Heart right ventricle (tissue), 16 donors: Measurements from ENCODE around the gene TMEM134. TPM values are rescaled to one million over a fixed set of nuclear protein-coding genes. Genes with fewer than 3 reads are reported as not detected.

ENCODE experiments used
- ATAC-seq, 8 donors: fragments of 200-7000 bp; cut with Tn5 transposase; one replicate each; pipeline ENCODE4 v1.9.1; 2020; ENCODE audit warnings: mild to moderate bottlenecking in 8 of 8, moderate library complexity in 8 of 8, moderate number of reproducible peaks in 1 of 8
- DNase-seq, 2 donors: peaks; one replicate each; pipeline ENCODE4 v3.0.0-alpha.2; 2020
- H3K27ac ChIP-seq, 10 donors: fragments of 200-600 bp; sonication (generic) in 2 of 10; one replicate each; pipeline versions ENCODE4 v1.5.0 to v1.8.0; 2020 to 2022; ENCODE audit warnings: mild to moderate bottlenecking in 3 of 10
- H3K27me3 ChIP-seq, 7 donors: fragments of 200-600 bp; one replicate each; pipeline ENCODE4 v1.8.0; 2021 to 2022; ENCODE audit warnings: mild to moderate bottlenecking in 2 of 7
- H3K36me3 ChIP-seq, 9 donors: fragments of 200-600 bp; sonication (generic) in 1 of 9; one replicate each; pipeline versions ENCODE4 v1.5.0 to v1.8.0; 2020 to 2022; ENCODE audit warnings: mild to moderate bottlenecking in 2 of 9
- H3K4me1 ChIP-seq, 9 donors: fragments of 200-600 bp; sonication (generic) in 1 of 9; one replicate each; pipeline versions ENCODE4 v1.5.0 to v1.8.0; 2020 to 2022; ENCODE audit warnings: mild to moderate bottlenecking in 4 of 9
- H3K4me3 ChIP-seq, 10 donors: fragments of 200-600 bp; sonication (generic) in 2 of 10; one replicate each; pipeline versions ENCODE4 v1.5.0 to v1.8.0; 2020 to 2022; ENCODE audit warnings: mild to moderate bottlenecking in 7 of 10, moderate library complexity in 2 of 10
- H3K9me3 ChIP-seq, 11 donors: fragments of 200-600 bp in 10 of 11; sonication (generic) in 2 of 11; one replicate each; pipeline versions ENCODE4 v1.5.0 to v1.8.0; 2013 to 2022; ENCODE audit warnings: mild to moderate bottlenecking in 2 of 11, control low read depth in 1 of 11, moderate library complexity in 1 of 11
- WGBS, 2 donors: extraction: QIAGEN DNeasy Blood & Tissue Kit; methylation state at CpG; one replicate each; pipeline ENCODE4 v1.1.7; 2013; ENCODE audit warnings: inconsistent platforms in 1 of 2; 5-methylcytosine and 5-hydroxymethylcytosine counted together
- intact Hi-C, 10 donors: fragments of 100-400 bp; cut with DNase I; formaldehyde crosslinking; loops; one replicate each; pipeline versions ENCODE4 v1.11.1 to v1.14.2; 2022
- long read RNA-seq, 3 donors: library from polyadenylated mRNA; unstranded; transcript quantifications; one replicate each; pipeline ENCODE4 v2.0.0, GENCODE V29; 2020 to 2021
- polyA plus RNA-seq, 2 donors: library from polyadenylated mRNA; stranded (reverse); fragments of 200-250 nt; gene quantifications; one replicate each; pipeline ENCODE4 v1.2.3, GENCODE V29; 2013
- total RNA-seq, 10 donors: library from RNA; stranded (reverse); fragmentation: NEBNext Ultra II Directional in 3 of 10; extraction: Animal tissue kit (Norgen Biotek cat#: 25700) in 3 of 10; gene quantifications; one replicate each; pipeline versions ENCODE4 v1.2.1 to v1.2.4, GENCODE V29; 2021 to 2023
- TF ChIP-seq, protein P1 (sequence below), 9 donors: fragments of 200-600 bp; sonication (generic) in 2 of 9; IDR thresholded peaks; one replicate each; pipeline versions ENCODE4 v1.5.0 to v1.8.0; 2021 to 2022; ENCODE audit warnings: antibody characterized with exemption in 9 of 9, mild to moderate bottlenecking in 5 of 9, moderate library complexity in 1 of 9
- donor health status: Arrhythmogenic right ventricular cardiomyopathy.
- donor health status: ischemic (EF 13 %, LVEDD 7.1; RV severe dilation, severe dysfunction).
- donor health status: healthy with polysubstance abuse.
- donor health status: DM: no; HTN: yes; CAD: no.
- donor health status: DM: no; HTN: no; CAD: no.
- donor health status: ischemic (EF 25% LVEDD 6.9; RV normal size, moderate dysfunction).
- donor health status: ischemic (EF 25% LVEDD 5.7; RV mildly dilated, moderate dysfunction).
- donor health status: healthy.
- donor health status: DM: yes; HTN: yes; CAD: no.
- donor health status: Ischemic cardiomyopathy.
- donor health status: ischemic (EF 35%, LVEDD 5.7; RV mildly dilated, moderate dysfunction).
- donor health status: nonischemic (EF 11% LVEDD 7.7; RV severe dilation, severe dysfunction).
- donor health status: DM: yes; HTN: yes; CAD: no.
- donor health status: PGD.
- donor health status: ischemic (EF 29% LVEDD 5.4; RV normal size, mild dysfunction).
- donor health status: nonischemic (EF 23%, LVEDD 6.1; RV moderate dilation, normal function).

Gene TMEM134, protein sequence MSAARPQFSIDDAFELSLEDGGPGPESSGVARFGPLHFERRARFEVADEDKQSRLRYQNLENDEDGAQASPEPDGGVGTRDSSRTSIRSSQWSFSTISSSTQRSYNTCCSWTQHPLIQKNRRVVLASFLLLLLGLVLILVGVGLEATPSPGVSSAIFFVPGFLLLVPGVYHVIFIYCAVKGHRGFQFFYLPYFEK
- 100 to 1,000 TPM in 1 of 10 donors, 10 to 100 TPM in 9; 69.8 to 104 (median 81.2) TPM for total RNA-seq
- 10 to 100 TPM; 78.0 to 94.4 TPM for polyA plus RNA-seq
- long read RNA-seq, donor 1, transcript TMEM134-201 (7 exons, 3,534 nt) = major isoform, 51 of 101 reads
- long read RNA-seq, donor 1, transcript TMEM134-202 (6 exons, 823 nt) = minor isoform, 9 of 101 reads
- long read RNA-seq, donor 1, partial matches to known transcripts = 2 of 101 reads
- long read RNA-seq, donor 1, other reads (novel, unspliced or antisense) = 38 of 101 reads
- long read RNA-seq, donor 2, transcript TMEM134-201 (7 exons, 3,534 nt) = major isoform, 52 of 123 reads
- long read RNA-seq, donor 2, transcript TMEM134-202 (6 exons, 823 nt) = minor isoform, 6 of 123 reads
- long read RNA-seq, donor 2, partial matches to known transcripts = 0 of 123 reads
- long read RNA-seq, donor 2, other reads (novel, unspliced or antisense) = 61 of 123 reads
- long read RNA-seq, donor 3, transcript TMEM134-201 (7 exons, 3,534 nt) = major isoform, 16 of 37 reads
- long read RNA-seq, donor 3, partial matches to known transcripts = 1 of 37 reads
- long read RNA-seq, donor 3, other reads (novel, unspliced or antisense) = 17 of 37 reads

DNA sequence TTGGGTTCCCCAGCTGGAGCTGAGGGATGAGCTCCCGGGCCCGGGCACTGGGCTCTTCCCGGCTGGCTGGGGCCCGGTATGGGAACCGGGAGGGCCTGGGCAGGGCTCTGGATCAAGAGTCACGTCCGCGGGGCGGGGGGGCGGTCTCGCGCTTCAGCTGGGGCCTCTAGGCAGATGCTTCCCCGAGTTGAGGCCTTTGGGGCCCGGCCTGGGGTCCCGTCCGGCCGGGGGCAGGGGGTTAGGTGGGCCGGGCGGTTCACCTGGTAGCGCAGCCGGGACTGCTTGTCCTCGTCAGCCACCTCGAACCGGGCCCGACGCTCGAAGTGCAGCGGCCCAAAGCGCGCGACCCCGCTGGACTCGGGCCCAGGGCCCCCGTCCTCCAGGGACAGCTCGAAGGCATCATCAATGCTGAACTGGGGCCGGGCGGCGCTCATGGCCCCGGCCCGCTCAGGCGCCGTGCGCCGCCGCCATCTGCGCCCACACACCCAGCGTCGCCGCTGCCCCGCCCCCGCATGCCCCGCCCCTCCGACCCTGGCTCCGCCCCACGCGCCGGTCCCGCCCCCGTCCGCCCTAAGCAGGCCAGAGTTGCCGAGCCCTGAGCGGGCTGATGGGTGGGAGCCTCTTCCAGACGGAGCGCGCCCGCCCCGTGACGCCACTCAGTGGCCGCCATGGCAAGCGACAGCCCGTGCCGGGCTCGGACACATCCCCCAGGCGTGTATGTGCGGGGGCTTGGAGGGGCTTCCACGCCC, at the start of gene TMEM134:
TMEM134 (minus strand) TSS at position 493 of the 749 bp plus-strand sequence; CDS start at position 434, 59 bp downstream.
- DNase-seq = peak; percentile 92 to 94
- peaks cover 6 to 49% (median 24%) of the 10 kb centered on the region in 9 donors for H3K4me1 ChIP-seq

DNA sequence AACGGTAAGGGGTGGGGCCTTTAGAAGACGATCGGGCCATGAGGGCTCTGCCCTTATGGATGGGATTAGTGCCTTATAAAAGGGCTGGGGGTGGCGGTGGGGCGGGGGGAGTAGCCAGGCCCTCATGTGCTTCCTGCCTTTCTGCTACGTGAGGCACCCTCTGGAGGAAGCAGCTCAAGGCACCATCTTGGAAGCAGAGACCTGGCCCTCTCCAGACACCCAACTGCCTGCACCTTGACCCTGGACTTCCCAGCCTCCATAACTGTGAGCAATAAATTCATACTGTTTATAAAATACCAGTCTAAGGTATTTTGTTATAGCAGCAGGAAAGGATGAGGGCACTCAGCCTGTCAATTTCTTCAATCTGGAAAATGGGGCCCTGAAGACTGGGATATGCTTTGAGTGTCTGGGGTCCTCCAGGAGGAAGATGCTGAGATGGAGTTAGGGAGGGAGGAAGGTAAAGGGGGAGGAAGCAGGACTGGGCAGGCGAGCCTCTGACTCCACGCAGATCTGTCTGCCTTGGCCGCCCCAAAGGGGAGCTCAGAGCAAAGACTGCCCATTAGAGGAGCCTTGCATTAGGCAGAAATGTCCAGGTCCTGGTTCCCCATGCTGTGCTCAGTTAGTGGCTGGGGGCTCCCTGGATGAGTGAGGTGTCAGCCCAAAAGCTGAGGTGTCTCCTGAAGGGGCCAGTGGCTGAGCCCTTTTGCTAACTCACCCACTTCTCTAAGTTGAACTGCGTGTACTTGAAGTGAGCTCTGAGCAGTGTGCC, 48.9 kb upstream of the TMEM134 start:
- H3K4me1 ChIP-seq = no peaks in the 10 kb centered on the region
- WGBS, 2 donors = 78 to 80% methylated on average over 10 of the region's 10 CpGs
- no peak overlapping the region for H3K27ac ChIP-seq
- intact Hi-C loops = no loop called here
- H3K36me3 ChIP-seq = no peaks in the 10 kb centered on the region
- no peak overlapping the region for H3K4me3 ChIP-seq
- DNase-seq = no peak
- H3K9me3 ChIP-seq = no peaks in the 10 kb centered on the region
- peaks cover 0 to 8% (median 0%) of the 10 kb centered on the region in 7 donors for H3K27me3 ChIP-seq
- ATAC-seq = no peak
- TF ChIP-seq, protein P1, sequence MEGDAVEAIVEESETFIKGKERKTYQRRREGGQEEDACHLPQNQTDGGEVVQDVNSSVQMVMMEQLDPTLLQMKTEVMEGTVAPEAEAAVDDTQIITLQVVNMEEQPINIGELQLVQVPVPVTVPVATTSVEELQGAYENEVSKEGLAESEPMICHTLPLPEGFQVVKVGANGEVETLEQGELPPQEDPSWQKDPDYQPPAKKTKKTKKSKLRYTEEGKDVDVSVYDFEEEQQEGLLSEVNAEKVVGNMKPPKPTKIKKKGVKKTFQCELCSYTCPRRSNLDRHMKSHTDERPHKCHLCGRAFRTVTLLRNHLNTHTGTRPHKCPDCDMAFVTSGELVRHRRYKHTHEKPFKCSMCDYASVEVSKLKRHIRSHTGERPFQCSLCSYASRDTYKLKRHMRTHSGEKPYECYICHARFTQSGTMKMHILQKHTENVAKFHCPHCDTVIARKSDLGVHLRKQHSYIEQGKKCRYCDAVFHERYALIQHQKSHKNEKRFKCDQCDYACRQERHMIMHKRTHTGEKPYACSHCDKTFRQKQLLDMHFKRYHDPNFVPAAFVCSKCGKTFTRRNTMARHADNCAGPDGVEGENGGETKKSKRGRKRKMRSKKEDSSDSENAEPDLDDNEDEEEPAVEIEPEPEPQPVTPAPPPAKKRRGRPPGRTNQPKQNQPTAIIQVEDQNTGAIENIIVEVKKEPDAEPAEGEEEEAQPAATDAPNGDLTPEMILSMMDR (IDR thresholded peaks at IDR 0.05) = no peak

More for the DNA sequence above, at the start of gene TMEM134:
- Histone ChIP-seq H3K4me3 (peak within 1 kb of the TSS; percentile 67 to 99 (median 84)), H3K27me3 (no peaks in the 10 kb centered on the region), H3K9me3 (no peaks in the 10 kb centered on the region), H3K36me3 (peaks cover 0 to 6% (median 0%) of the 10 kb centered on the region in 9 donors), H3K27ac (peak within 1 kb of the TSS; percentile 44 to 94 (median 89))
- WGBS, 2 donors = 1% methylated on average over 53 to 76 of the region's 76 CpGs
- TF ChIP-seq, protein P1 (IDR thresholded peaks at IDR 0.05) = peak in 8 of 9 donors; percentile 44 to 73 (median 56)
- peak; percentile 92 to 96 (median 94) for ATAC-seq
- intact Hi-C loops = loop anchor here in 8 of 10 donors (1.0 to 5.0 kb wide), 8 partner anchors 36 to 77 kb away; partner anchors contain the start of genes PPP1CA (in 6 of the 8), TBC1D10C (in 6 of the 8), PITPNM1 (in 3 of the 8) and CDK2AP2 (in 2 of the 8)

DNA sequence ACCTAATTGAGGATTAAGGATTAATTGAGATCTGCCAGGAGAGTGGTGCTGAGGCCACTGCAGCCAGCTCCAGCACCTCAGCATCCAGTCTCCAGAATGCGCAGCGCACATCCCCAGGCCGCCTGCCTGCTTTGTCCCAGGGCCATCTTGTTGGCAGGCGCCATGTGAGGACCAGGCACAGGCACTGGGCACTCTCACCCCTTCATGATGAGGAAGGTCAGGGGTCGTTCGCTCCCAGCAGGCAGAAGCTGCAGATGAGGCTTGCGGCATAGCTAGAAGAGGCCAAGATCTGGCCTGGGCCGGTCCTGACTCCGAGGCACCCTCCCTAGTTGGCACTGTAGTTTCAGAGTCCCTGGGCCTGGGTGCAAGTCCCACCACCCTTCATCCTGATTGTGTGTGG, 47.8 kb upstream of the TMEM134 start:
- TF ChIP-seq, protein P1 (IDR thresholded peaks at IDR 0.05) = no peak
- Histone ChIP-seq H3K4me1 (no peaks in the 10 kb centered on the region), H3K36me3 (no peaks in the 10 kb centered on the region), H3K27me3 (peaks cover 0 to 15% (median 0%) of the 10 kb centered on the region in 7 donors), H3K4me3 (no peak overlapping the region), H3K27ac (no peak overlapping the region), H3K9me3 (no peaks in the 10 kb centered on the region)
- no peak for DNase-seq
- intact Hi-C loops = no loop called here
- no peak for ATAC-seq
- 92% methylated on average over 9 of the region's 9 CpGs for WGBS, 2 donors
